Measurements from ENCODE around the gene PAN3. TPM values are rescaled to one million over a fixed set of nuclear protein-coding genes. Genes with fewer than 3 reads are reported as not detected.

Gene PAN3
- total RNA-seq, 1 donor from 2014 or later: 61.3 TPM

DNA sequence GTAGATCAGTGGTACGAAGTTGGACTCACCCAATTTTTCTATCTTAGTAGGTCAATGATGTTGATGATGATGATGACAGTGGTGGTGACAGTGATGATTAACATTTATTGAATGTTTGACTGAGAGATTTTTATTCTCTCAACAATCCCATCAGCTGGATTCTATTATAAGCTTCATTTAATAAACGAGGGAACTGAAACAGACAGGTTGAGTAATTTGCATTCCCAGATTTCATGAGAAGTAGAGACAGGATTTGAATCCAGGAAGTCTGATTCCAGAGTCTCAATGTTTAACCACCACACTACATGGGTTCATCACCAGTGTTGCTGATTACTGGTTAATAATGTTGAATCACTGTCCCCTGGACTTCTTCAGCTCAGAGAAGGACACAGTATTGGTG, 187.7 kb downstream of the PAN3 start:
- TF ChIP-seq, protein P1, sequence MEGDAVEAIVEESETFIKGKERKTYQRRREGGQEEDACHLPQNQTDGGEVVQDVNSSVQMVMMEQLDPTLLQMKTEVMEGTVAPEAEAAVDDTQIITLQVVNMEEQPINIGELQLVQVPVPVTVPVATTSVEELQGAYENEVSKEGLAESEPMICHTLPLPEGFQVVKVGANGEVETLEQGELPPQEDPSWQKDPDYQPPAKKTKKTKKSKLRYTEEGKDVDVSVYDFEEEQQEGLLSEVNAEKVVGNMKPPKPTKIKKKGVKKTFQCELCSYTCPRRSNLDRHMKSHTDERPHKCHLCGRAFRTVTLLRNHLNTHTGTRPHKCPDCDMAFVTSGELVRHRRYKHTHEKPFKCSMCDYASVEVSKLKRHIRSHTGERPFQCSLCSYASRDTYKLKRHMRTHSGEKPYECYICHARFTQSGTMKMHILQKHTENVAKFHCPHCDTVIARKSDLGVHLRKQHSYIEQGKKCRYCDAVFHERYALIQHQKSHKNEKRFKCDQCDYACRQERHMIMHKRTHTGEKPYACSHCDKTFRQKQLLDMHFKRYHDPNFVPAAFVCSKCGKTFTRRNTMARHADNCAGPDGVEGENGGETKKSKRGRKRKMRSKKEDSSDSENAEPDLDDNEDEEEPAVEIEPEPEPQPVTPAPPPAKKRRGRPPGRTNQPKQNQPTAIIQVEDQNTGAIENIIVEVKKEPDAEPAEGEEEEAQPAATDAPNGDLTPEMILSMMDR (IDR thresholded peaks at IDR 0.05; ENCODE audit: unreplicated experiment): no peak
- H3K4me3 Mint-ChIP-seq: no peak overlapping the region
- H3K27me3 Mint-ChIP-seq (ENCODE audit: low read depth): peaks cover 4% of the 10 kb centered on the region
- DNase-seq (ENCODE audit: low spot score in 2 of 2, unreplicated experiment in 2 of 2): no peak
- no peaks in the 10 kb centered on the region for H3K9me3 Mint-ChIP-seq
- no peaks in the 10 kb centered on the region for H3K36me3 Mint-ChIP-seq
- H3K27ac Mint-ChIP-seq: no peak overlapping the region
- peaks cover 26% of the 10 kb centered on the region for H3K4me1 Mint-ChIP-seq

DNA sequence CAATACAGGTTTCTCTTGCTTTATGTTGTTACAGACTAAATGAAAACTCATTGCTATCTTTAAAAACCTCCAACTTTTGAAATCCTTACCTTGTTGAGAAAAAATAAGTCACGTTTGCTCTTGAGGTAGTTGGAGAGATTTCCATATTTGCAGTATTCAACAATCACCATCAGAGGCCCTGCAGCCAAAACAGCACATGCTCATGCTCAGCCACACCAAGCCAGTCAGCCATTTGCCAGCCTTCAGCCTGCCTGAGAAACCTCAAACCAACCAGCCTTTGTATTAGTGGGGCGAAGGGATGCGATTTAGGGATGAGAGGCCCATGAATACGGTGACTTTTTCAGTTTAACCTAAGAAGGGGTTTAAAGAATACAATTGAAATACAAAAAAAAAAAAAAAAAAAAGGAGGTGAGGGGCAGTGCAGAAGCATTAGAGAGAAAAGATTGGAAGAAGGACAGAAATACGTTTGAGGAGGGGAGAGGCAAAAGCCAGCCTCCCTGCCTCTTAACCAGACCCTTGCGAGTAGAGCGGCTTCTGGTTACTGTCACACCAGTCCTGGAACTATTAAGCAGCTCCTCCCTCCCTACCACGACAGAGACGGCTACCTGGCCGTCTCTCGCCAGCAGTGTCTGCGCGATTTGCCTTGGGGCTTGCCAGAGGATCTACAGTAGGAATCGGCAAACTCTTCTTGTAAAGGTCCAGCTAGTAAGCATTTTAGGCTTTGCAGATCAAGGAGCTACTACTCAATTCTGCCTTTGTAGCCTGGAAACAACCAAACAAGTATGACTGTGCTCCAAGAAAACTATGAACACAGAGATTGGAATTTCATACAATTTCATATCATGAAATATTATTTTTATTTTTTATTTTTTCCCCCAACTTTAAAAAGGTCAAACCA, 189.3 kb downstream of the PAN3 start:
- Mint-ChIP-seq H3K36me3 (no peaks in the 10 kb centered on the region), H3K4me3 (no peak overlapping the region), H3K9me3 (no peaks in the 10 kb centered on the region), H3K4me1 (peaks cover 12% of the 10 kb centered on the region), H3K27me3 (ENCODE audit: low read depth) (no peaks in the 10 kb centered on the region), H3K27ac (no peak overlapping the region)
- no peak for DNase-seq (ENCODE audit: low spot score in 2 of 2, unreplicated experiment in 2 of 2)
- TF ChIP-seq, protein P1 (IDR thresholded peaks at IDR 0.05; ENCODE audit: unreplicated experiment): no peak

DNA sequence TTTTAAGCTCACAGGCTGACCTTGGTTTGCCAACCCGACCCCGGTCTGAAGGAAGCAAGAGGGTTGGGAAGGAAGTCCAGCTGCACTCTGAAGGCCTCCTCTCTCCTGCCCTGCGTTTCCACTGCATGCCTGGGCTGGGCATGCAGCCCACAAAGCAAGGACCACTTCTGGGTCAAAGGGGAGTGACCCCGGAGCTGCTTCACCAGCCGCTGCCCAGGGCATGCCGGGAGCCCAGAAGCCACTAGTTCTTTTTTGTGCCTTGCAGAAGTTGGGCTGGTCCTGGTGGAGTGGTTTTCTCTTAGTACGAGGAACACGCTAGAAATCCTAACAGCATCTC, 189.9 kb downstream of the PAN3 start:
- H3K27me3 Mint-ChIP-seq (ENCODE audit: low read depth): no peaks in the 10 kb centered on the region
- H3K36me3 Mint-ChIP-seq: no peaks in the 10 kb centered on the region
- no peaks in the 10 kb centered on the region for H3K9me3 Mint-ChIP-seq
- DNase-seq (ENCODE audit: low spot score in 2 of 2, unreplicated experiment in 2 of 2): no peak
- no peak overlapping the region for H3K4me3 Mint-ChIP-seq
- TF ChIP-seq, protein P1 (IDR thresholded peaks at IDR 0.05; ENCODE audit: unreplicated experiment): no peak
- peaks cover 13% of the 10 kb centered on the region for H3K4me1 Mint-ChIP-seq
- no peak overlapping the region for H3K27ac Mint-ChIP-seq

DNA sequence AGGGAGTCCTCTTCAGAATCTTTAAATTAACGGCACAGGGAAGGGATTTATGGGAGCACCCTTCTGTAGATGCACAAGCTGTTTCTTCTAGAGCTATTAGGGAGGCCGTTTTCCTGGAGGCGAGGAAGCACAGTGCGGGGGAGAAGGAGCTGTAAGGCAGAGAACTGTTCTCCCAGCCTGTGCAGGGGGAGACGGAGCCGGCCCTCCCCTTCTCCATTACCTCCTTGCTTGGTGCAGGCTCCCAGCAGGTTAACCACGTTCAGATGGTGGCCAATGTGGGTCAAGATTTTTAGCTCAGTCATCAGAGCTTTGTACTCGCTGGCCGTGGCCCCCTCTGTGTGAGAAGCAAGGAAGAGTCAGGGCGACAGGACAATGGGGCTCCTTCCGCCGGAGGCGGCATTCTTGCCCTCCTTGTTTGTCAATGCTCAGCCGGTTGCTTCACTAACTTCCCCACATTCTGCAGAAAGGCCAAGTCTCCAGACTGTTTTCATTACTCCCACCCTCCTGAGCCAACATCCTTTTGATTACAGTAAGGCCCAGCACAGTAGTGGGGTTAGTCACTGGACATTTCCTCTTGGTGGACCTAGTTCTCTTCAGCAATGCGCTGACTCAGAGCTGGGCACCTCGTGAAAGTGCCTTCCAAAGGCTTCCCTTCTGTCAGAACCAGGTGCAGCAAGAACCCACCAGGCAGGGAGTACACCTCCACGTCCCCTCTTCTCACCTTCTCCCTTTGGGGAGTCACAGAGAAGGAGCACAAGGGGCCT, 191.2 kb downstream of the PAN3 start:
- TF ChIP-seq, protein P1 (IDR thresholded peaks at IDR 0.05; ENCODE audit: unreplicated experiment): no peak
- Mint-ChIP-seq H3K36me3 (no peaks in the 10 kb centered on the region), H3K27ac (no peak overlapping the region), H3K4me1 (peaks cover 9% of the 10 kb centered on the region), H3K9me3 (no peaks in the 10 kb centered on the region), H3K4me3 (no peak overlapping the region), H3K27me3 (ENCODE audit: low read depth) (no peaks in the 10 kb centered on the region)
- no peak for DNase-seq (ENCODE audit: low spot score in 2 of 2, unreplicated experiment in 2 of 2)

DNA sequence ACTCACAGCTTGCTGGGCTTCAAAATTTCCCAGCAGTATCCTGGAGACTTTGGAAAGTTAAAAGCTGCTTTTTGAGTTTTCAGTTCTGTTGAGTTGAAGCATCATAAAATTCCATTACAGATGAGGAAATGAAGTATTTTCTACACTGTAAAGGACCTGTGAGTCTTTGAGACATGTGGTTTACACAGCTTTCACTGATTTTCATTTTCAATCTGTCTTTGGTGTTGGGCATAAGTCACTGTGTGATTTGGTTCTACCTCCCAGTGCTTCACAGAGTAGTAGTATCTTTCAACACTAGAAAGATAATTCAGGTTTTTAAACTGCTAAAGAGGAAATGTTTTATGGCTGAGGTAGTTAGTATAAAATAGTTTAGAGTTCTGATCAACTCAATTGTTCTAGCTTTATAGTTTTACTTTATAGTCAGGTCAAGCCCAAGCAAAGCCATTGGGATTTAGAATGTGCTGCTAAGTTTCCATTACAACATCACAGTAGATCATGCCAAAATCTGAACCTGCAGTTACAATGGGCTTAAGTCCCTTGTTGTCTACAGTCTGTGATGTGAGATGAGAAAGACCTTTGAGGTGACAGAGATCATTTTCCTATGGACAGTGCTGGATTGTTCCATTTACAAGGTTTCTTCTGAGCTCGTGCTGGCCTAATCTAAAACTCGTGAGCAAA, 195.0 kb downstream of the PAN3 start:
- H3K4me3 Mint-ChIP-seq: no peak overlapping the region
- H3K36me3 Mint-ChIP-seq: no peaks in the 10 kb centered on the region
- peaks cover 39% of the 10 kb centered on the region for H3K4me1 Mint-ChIP-seq
- TF ChIP-seq, protein P1 (IDR thresholded peaks at IDR 0.05; ENCODE audit: unreplicated experiment): no peak
- no peaks in the 10 kb centered on the region for H3K9me3 Mint-ChIP-seq
- H3K27me3 Mint-ChIP-seq (ENCODE audit: low read depth): peaks cover 9% of the 10 kb centered on the region
- no peak for DNase-seq (ENCODE audit: low spot score in 2 of 2, unreplicated experiment in 2 of 2)
- no peak overlapping the region for H3K27ac Mint-ChIP-seq
